AG04449 (cell line): Measurements from ENCODE around the gene KRT78.

Source experiments
- CTCF ChIA-PET: fragments of 350-600 bp; formaldehyde crosslinking; extraction: SDS; loops from one replicate; lab custom pipeline; 2021; ENCODE audit warnings: antibody characterized with exemption; lab: Yijun Ruan, JAX
- POLR2A ChIA-PET: fragments of 400-600, 350-600 bp; formaldehyde crosslinking; extraction: SDS; loops from one replicate; lab custom pipeline; 2020; ENCODE audit warnings: antibody characterized with exemption, inconsistent platforms; lab: Yijun Ruan, JAX
- DNase-seq: peaks from one replicate; pipeline ENCODE4 v3.0.0-alpha.2; 2010; ENCODE audit warnings: low read depth, low spot score
- H3K4me3 ChIP-seq: 2 replicates; pipeline ENCODE4 v1.5.1; 2011; ENCODE audit warnings: low read depth, mild to moderate bottlenecking, control low read depth, low read length
- TF ChIP-seq, protein P1 (sequence below): IDR thresholded peaks from one replicate; pipeline ENCODE4 v1.5.1; 2011; ENCODE audit warnings: mild to moderate bottlenecking, moderate library complexity, low read length, control low read depth, inconsistent platforms; ENCODE audit not compliant: insufficient read depth; ENCODE audit errors: missing control alignments

The KRT78 gene

DNA sequence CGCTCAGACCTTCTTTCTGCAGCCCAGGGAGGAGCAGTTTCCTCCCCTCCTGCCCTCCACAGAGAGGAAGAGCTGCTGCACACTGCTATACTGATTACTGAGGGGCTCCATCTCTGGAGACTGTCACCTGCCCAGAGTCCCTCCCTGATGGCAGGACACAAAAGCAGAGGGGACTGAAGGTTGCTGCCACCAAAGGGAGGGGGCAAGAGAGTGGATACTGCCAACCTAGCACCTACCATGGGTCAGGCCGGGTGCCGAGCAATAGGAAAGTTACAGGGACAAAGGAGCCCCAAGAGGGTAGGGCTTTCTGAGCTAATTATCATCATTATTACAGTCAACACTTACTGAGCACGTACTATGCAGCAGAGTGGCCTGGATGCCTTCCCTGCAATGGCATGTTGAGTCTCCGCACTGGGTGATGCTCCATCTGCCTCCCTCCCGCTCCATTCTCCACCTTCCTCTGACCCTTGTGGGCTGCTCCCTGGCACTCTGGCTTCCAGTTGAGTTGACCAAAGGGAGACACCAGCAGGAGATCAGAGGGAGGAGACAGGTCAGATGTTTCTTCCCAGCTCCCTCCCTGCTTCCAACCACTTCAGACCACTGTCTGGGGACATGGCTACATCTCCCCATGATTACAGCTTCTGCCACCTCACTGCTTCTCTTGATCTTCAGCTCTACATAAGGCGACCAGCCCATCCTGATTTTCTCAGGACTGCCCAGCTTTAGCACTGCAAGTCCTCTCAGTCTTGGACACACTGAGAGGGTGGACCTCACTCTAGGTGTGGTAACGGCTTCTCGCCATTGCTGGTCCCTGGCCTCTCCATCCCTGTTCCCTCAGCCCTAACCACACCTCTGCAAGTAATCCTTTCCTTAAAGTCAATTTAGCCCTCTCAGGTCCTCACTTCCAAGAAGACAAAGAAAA is 12.0 kb downstream of the KRT78 start:
- no peak overlapping the region for H3K4me3 ChIP-seq
- DNase-seq = no peak
- POLR2A ChIA-PET = no interaction called here
- CTCF ChIA-PET = interaction anchor here (1.1 to 1.2 kb wide), 2 partner anchors 10 to 34 kb away, joined by 3 read pairs; no protein-coding TSS in a partner anchor
- TF ChIP-seq, protein P1, sequence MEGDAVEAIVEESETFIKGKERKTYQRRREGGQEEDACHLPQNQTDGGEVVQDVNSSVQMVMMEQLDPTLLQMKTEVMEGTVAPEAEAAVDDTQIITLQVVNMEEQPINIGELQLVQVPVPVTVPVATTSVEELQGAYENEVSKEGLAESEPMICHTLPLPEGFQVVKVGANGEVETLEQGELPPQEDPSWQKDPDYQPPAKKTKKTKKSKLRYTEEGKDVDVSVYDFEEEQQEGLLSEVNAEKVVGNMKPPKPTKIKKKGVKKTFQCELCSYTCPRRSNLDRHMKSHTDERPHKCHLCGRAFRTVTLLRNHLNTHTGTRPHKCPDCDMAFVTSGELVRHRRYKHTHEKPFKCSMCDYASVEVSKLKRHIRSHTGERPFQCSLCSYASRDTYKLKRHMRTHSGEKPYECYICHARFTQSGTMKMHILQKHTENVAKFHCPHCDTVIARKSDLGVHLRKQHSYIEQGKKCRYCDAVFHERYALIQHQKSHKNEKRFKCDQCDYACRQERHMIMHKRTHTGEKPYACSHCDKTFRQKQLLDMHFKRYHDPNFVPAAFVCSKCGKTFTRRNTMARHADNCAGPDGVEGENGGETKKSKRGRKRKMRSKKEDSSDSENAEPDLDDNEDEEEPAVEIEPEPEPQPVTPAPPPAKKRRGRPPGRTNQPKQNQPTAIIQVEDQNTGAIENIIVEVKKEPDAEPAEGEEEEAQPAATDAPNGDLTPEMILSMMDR = no peak

DNA sequence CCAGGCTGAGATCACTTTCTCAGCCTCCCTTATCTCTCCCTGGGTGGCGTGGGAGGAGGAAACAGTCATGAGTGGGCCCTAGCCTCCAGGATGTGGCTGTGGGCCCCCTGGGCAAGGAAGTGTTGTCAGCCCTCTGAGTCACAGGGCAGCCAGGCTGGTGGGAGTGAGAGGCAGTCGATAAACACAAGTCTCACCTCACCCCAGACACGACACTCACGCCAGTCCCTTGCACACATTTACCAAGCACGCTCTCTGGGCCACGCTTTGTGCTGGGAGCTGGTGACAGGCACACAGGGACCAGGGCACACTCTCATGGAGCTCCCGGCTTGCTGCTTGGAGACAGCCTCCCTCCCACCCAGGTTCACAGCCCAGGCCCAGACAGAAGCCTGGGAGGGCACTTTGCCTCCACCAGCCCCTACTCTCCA is 12.7 kb downstream of the KRT78 start:
- no peak for DNase-seq
- ChIA-PET CTCF (interaction anchor here (1.2 kb wide), 1 partner anchor 35 kb away, joined by 3 read pairs; no protein-coding TSS in a partner anchor), POLR2A (no interaction called here)

DNA sequence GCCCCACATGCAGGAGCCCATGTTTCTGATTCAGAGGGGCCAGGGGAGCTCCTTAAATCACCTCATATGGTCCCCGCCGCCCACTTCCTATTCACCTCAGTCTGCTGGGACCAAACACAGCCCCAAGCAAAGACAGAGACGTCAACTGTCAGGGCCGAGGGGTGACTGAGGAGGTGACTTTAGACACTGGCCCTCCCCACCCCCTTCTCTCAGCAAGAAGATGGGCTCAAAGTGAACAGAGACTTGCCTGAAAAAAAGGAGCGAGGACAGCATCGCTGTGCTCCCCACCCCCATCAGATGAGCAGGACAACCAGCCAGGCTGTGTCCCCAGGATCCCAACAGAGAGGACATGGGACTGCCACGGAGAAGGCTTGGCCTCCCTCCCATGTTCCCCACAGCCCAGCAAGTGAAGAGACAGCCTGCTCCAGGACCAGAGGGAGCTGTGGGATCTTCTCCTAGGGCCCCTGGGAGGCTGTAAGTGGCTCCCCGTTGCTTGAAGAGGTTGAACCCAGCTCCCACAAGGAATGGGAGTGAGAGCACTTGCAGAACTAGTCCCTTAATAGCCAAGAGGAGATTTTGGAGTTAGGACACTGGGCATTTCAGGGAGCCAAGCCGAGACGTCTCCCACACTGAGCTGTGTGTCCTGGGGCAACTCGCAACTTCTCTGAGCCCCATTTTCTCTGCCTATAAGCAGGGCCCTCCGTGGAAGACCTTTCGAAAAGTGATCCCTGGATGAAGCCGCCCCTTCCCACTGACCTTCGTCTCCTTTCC is 13.3 kb downstream of the KRT78 start:
- no peak for DNase-seq
- H3K4me3 ChIP-seq = no peak overlapping the region
- CTCF ChIA-PET = interaction anchor here (1.2 kb wide), 1 partner anchor 35 kb away, joined by 3 read pairs; no protein-coding TSS in a partner anchor
- POLR2A ChIA-PET = no interaction called here
- TF ChIP-seq, protein P1 = no peak

More for the DNA sequence above, 12.7 kb downstream of the KRT78 start:
- no peak overlapping the region for H3K4me3 ChIP-seq
- TF ChIP-seq, protein P1 = no peak

DNA sequence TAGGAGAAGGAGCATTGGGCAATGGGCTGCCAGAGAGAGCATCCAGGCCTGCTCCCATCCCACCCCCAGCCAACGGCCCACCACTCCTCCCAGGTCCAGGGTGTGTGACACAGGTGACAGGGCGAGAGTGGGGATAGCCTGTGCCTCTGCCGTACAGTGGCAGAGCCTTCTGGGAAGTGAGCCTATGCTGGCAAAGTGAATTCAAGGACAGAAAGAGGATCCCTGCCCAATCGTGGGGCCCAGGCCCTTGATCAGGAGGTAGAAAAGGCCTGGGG is 14.1 kb downstream of the KRT78 start:
- ChIA-PET POLR2A (no interaction called here), CTCF (no interaction called here)
- H3K4me3 ChIP-seq = no peak overlapping the region
- DNase-seq = no peak
- TF ChIP-seq, protein P1 = no peak

DNA sequence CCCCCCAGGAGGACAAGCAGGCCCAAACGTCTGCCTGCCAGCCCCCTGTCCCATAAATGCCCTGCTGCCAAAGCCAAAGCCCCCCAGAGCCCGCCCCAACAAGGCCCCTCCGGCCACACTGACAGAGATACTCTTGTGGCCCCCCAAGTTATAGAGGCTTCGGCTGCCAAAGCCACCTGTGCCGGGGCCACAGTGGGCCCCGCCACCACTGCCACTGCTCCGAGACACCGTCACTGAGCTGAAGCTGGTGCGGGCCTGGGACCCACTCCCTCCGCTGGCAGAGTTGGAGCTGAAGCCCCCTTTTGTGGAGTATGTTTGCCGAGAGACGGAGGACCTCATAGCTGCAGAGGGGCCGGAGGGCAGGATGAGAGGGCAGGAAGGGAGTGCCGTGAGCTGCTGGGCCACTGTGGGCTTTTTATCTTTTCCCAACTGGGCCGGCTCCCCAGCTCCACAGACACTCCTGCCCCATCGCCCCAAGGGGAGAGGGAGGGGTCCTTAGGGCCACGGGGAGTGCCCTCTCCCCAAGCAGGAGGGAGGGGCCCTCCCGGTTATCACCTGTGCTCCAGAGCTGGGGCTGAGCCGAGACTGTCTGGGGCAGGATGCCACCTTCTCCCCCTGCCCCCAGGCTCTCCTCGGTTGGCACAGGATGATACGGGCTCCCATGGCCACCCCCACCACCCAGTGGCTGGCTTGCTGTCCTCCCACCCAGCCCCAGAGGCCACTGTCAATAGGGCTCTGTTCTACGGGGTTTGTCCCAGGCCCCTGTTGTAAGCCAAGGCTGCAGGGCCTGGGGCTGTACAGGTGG is 14.7 kb downstream of the KRT78 start, which contains the start of gene KRT79:
TSS of gene KRT79 (minus strand) at position 390 of the 805 bp plus-strand sequence. CDS start at position 339, 51 bp downstream.
- CTCF ChIA-PET = no interaction called here
- POLR2A ChIA-PET = no interaction called here
- no peak within 1 kb of the TSS for H3K4me3 ChIP-seq

More for the DNA sequence above, 14.7 kb downstream of the KRT78 start, which contains the start of gene KRT79:
- DNase-seq = no peak
- TF ChIP-seq, protein P1 = no peak
